SK-N-DZ (cell line): ENCODE measurements around the gene PPP1CA.
A peak's percentile ranks its signal among the peaks of the same experiment; 100 is the strongest.

ENCODE experiments used
- DNase-seq: peaks from one replicate; pipeline ENCODE4 v3.0.0-alpha.2; 2015; ENCODE audit warnings: low spot score
- small RNA-seq, 2 experiments: library from RNA; depleted of rRNA; stranded (forward); fragments of <200 nt; gene quantifications; one replicate each; pipeline ENCODE3, GENCODE V24; 2014

PPP1CA gene

DNA sequence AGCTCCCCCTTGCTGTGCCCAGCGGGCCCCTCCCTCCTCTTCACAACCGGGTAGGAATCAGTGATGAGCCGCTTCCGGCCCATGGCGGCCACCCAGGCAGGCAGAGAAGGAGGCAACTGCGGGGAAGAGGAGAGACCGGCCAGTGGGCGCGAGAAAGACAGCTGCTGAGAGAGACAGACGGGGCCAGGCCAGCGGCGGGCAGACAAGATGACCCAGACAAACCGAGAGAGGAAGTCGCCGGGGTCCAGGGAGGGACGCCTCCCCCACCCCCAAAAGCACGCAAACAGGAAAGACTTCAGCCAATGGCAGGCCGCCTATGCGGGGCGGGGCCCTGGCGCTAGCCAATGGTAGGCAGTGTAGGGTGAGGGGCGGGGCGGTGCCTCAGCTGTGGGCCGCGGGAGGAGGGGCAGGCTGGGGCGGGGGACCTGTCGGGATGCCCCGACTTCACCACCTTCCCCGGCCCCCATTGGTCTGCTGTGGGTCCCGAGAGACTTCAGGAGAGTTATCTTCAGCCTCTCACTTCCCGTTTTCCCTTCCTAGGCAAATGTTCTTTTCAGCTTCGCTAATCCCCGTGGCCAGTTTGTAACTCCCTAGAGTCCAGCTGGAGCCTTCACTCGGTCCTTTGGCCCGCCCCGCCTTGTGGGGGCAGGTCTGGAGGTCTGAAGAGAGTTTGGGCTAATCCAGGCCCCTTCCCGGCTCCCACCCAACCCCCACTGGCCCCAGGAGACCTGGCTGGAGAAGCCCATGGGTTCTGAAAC, 48.2 kb downstream of the PPP1CA start, which contains the start of gene POLD4:
Gene POLD4, minus strand, starts transcription at position 230 of the 758 bp plus-strand sequence. Its CDS starts 147 bp downstream, at position 83.
- DNase-seq: peak; percentile 87

GRCh38 chr11:67352546-67353316, 48.9 kb downstream of the PPP1CA start:
- no peak for DNase-seq

DNA sequence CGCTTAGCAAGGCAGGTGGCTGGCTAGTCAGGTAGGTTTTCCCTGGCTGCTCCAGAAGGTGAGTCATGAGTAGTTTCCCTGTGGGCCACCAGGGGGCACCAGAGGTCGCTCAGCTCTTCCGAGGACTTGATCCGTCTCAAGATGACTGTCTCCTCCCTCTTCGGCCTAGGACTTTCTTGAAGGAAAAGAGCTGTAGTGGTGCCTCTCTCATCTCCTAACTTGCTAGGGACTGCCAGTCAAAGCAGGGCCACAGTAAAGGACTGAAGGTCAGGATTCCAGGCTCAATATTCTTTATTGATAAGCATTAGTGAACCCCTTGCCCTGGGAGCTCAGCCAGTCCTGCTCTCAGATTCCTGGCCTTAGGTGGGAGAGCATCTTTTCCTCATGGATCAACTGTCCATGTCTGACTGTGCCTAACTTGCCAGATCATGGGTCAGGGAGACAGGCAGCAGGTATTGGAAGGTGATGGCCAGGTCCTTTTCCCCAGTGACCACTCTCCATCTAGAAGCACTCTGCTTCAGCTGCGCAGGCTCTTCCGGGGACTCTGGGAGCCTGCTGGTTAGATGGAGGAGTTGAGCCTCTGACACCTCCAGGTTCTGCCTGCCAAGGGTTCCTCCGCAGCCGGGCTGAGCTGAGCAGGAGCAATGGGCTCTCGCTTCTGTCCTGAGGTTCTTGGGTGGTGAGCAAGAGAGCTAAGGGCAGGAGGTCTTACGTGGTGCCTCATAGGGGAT, 50.2 kb downstream of the PPP1CA start:
- DNase-seq: peak; percentile 72

DNA sequence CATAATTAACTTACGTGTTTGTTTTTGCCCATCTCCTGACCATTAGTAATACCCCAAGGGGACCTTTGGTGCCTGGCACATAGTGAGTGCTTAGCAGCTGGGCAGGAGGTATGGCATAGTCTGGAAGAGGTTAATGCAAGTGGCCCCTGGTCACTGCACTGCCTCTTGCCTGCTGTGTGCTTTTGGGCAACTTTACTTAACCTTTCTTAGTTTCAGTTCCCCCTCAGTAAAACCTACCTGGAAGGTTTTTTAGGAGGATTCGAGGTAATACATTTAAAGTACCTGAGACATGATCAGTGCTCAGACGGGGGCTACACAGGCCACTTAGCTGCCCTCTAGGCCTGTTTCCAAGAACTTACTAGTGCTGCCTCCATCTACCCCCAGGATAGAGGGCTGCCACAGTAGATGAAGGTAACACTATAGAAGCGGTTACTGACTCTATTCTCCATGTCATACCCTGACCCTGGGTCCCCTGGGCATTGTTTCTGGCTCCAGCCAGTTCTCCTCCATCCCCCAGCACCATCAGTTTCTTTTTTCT, 51.7 kb downstream of the PPP1CA start:
- no peak for DNase-seq

DNA sequence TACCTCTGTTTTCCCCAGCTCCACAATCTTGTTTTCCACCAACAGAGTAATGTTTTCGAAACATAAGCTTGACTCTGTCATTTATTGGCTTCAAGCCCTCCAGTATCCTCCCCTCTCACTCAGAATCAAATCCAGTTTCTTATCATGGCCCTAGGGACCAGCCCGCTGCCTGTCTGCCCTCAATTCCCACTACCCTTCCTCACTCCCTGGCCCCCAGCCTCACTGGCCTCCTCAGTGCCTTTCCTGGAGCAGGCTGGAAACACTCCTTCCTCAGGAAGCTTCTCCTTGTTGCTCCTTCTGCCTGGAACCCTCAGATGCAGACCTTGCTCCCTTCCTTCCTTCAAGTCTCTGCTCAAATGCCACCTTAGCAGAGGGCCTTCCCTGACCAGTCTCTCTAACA, 52.2 kb downstream of the PPP1CA start:
- no peak for DNase-seq

GRCh38 chr11:67349036-67349435, 52.6 kb downstream of the PPP1CA start:
- DNase-seq: no peak

Small RNA genes within 50 kb of the gene (small RNA-seq; reads per million reads assigned to genes)
- gene RN7SKP239 (0.03 to 1.5 reads per million in 2 experiments), gene RNU6-1238P (0 reads per million in 2 experiments)
